HG03571 (cell line): Measurements from ENCODE around the gene FAM151A.

Experiments used
- ATAC-seq: cut with Tn5 transposase; IDR thresholded peaks from one replicate; pipeline ENCODE4 v1.9.1; 2021; ENCODE audit not compliant: unreplicated experiment

The FAM151A gene

GRCh38 chr1:54623216-54624007, at the start of gene FAM151A:
Gene FAM151A, minus strand, starts transcription at chr1:54623525. Its CDS starts 130 bp downstream, at chr1:54623395.
- no peak for ATAC-seq

GRCh38 chr1:54671985-54672608, 48.8 kb upstream of the FAM151A start:
- no peak for ATAC-seq

- ATAC-seq: no peak
Observed at GRCh38 chr1:54668567-54668966, 45.2 kb upstream of the FAM151A start.

- ATAC-seq: no peak
Observed at GRCh38 chr1:54667797-54668196, 44.5 kb upstream of the FAM151A start.

- no peak for ATAC-seq
Observed at GRCh38 chr1:54666333-54666732, 43.0 kb upstream of the FAM151A start.

GRCh38 chr1:54665852-54666251, 42.5 kb upstream of the FAM151A start:
- ATAC-seq: no peak

- ATAC-seq: no peak
Observed at GRCh38 chr1:54664364-54664763, 41.0 kb upstream of the FAM151A start.

- no peak for ATAC-seq
Observed at GRCh38 chr1:54663725-54664124, 40.4 kb upstream of the FAM151A start.

- no peak for ATAC-seq
Observed at GRCh38 chr1:54658164-54658913, 35.0 kb upstream of the FAM151A start.

GRCh38 chr1:54653036-54653435, 29.7 kb upstream of the FAM151A start:
- ATAC-seq: no peak

- ATAC-seq: no peak
Observed at GRCh38 chr1:54652168-54652567, 28.8 kb upstream of the FAM151A start.

- no peak for ATAC-seq
Observed at GRCh38 chr1:54651608-54652007, 28.3 kb upstream of the FAM151A start.

GRCh38 chr1:54650417-54650816, 27.1 kb upstream of the FAM151A start:
- ATAC-seq: no peak

GRCh38 chr1:54649921-54650320, 26.6 kb upstream of the FAM151A start:
- ATAC-seq: no peak

- ATAC-seq: no peak
Observed at GRCh38 chr1:54649130-54649898, 26.0 kb upstream of the FAM151A start.

- no peak for ATAC-seq
Observed at GRCh38 chr1:54645806-54646676, 22.7 kb upstream of the FAM151A start.

GRCh38 chr1:54643736-54644135, 20.4 kb upstream of the FAM151A start:
- ATAC-seq: no peak

- ATAC-seq: no peak
Observed at GRCh38 chr1:54640863-54641836, 17.8 kb upstream of the FAM151A start, which contains the start of gene MROH7. Gene MROH7, plus strand, starts transcription at chr1:54641786. Its CDS starts 11,141 bp downstream, at chr1:54652927.

GRCh38 chr1:54640361-54640760, 17.0 kb upstream of the FAM151A start:
- no peak for ATAC-seq
